IMR-90 (cell line): ENCODE measurements around the gene PLCXD1. TPM values are rescaled to one million over a fixed set of nuclear protein-coding genes. Genes with fewer than 3 reads are reported as not detected.

Source experiments
- ATAC-seq: fragments of 200-7000 bp; cut with Tn5 transposase; 2 replicates; pipeline ENCODE4 v1.9.1; 2020; ENCODE audit warnings: low read depth, mild to moderate bottlenecking, moderate library complexity
- BruUV-seq: library from RNA; stranded (reverse); fragments of 400-500 nt; replicated peaks from 2 replicates; lab custom pipeline; 2021; lab: Mats Ljungman, UMichigan
- CTCF ChIA-PET: fragments of 300-600 bp; formaldehyde crosslinking; extraction: SDS; loops from one replicate; lab custom pipeline; 2021; ENCODE audit warnings: antibody characterized with exemption; lab: Yijun Ruan, JAX
- POLR2A ChIA-PET: fragments of 300-600 bp; sonication (Branson Sonifier 250); formaldehyde crosslinking; loops from one replicate; lab custom pipeline; 2022; ENCODE audit warnings: antibody characterized with exemption; ENCODE audit not compliant: unreplicated experiment; lab: Charles Lee
- DNase-seq: peaks from one replicate; pipeline ENCODE4 v3.0.0; 2013
- H2AFZ ChIP-seq: replicated peaks from 2 replicates; pipeline ENCODE3; 2013; ENCODE audit warnings: low read length, mild to moderate bottlenecking; ENCODE audit not compliant: poor library complexity
- H2AK5ac ChIP-seq: 2 replicates; pipeline ENCODE4 v1.6.1; 2013; ENCODE audit warnings: low read depth, low read length, inconsistent platforms
- H2AK9ac ChIP-seq: replicated peaks from 2 replicates; pipeline ENCODE3; 2013; ENCODE audit warnings: mild to moderate bottlenecking, low read depth, low read length, moderate library complexity; ENCODE audit not compliant: poor library complexity
- H2BK120ac ChIP-seq: 2 replicates; pipeline ENCODE4 v1.6.1; 2013; ENCODE audit warnings: low read depth, low read length, inconsistent platforms
- H2BK15ac ChIP-seq: 3 replicates; pipeline ENCODE4 v1.6.1; 2013; ENCODE audit warnings: low read depth, low read length, inconsistent platforms
- H2BK20ac ChIP-seq: 2 replicates; pipeline ENCODE4 v1.6.1; 2013; ENCODE audit warnings: low read depth, mild to moderate bottlenecking, inconsistent platforms, low read length, moderate library complexity
- H2BK5ac ChIP-seq: 2 replicates; pipeline ENCODE4 v1.6.1; 2013; ENCODE audit warnings: mild to moderate bottlenecking, low read depth, low read length, inconsistent platforms; ENCODE audit not compliant: poor library complexity, severe bottlenecking
- H3K14ac ChIP-seq: replicated peaks from 2 replicates; pipeline ENCODE4 v1.6.1; 2013; ENCODE audit warnings: low read depth, low read length, inconsistent platforms
- H3K18ac ChIP-seq: 2 replicates; pipeline ENCODE4 v1.6.1; 2013; ENCODE audit warnings: low read depth, low read length, control low read depth
- H3K23ac ChIP-seq: 2 replicates; pipeline ENCODE4 v1.6.1; 2013; ENCODE audit warnings: low read depth, low read length, inconsistent platforms
- H3K27ac ChIP-seq: 2 replicates; pipeline ENCODE4 v1.5.1; 2013; ENCODE audit warnings: mild to moderate bottlenecking, control low read depth, low read length; ENCODE audit not compliant: insufficient read depth
- H3K27me3 ChIP-seq: 2 replicates; pipeline ENCODE4 v1.6.1; 2013; ENCODE audit warnings: low read length; ENCODE audit not compliant: control insufficient read depth, insufficient read depth
- H3K36me3 ChIP-seq: 2 replicates; pipeline ENCODE4 v1.6.1; 2013; ENCODE audit warnings: low read length, mixed read lengths; ENCODE audit not compliant: control insufficient read depth, insufficient read depth
- H3K4ac ChIP-seq: 2 replicates; pipeline ENCODE4 v1.6.1; 2013; ENCODE audit warnings: low read depth, low read length, inconsistent platforms
- H3K4me1 ChIP-seq: 2 replicates; pipeline ENCODE4 v1.6.1; 2013; ENCODE audit warnings: low read length, mixed read lengths; ENCODE audit not compliant: control insufficient read depth, insufficient read depth
- H3K4me2 ChIP-seq: 2 replicates; pipeline ENCODE4 v1.6.1; 2013; ENCODE audit warnings: low read depth, mild to moderate bottlenecking, control low read depth, low read length, moderate library complexity
- H3K4me3 ChIP-seq: 2 replicates; pipeline ENCODE4 v1.5.1; 2013; ENCODE audit warnings: low read depth, mild to moderate bottlenecking, control low read depth, low read length, moderate library complexity; ENCODE audit not compliant: insufficient read depth
- H3K56ac ChIP-seq: 2 replicates; pipeline ENCODE4 v1.6.1; 2013; ENCODE audit warnings: low read length, inconsistent platforms; ENCODE audit not compliant: insufficient read depth; ENCODE audit errors: extremely low read depth
- H3K79me1 ChIP-seq, 2 experiments: 2 replicates each; pipeline ENCODE4 v1.6.1; 2013; ENCODE audit warnings: low read length in 2 of 2, inconsistent platforms in 1 of 2, low read depth in 1 of 2
- H3K9ac ChIP-seq: 2 replicates; pipeline ENCODE4 v1.6.1; 2013; ENCODE audit warnings: low read depth, low read length, control low read depth
- H3K9me1 ChIP-seq: 2 replicates; pipeline ENCODE4 v1.6.1; 2013; ENCODE audit warnings: low read length, inconsistent platforms; ENCODE audit not compliant: insufficient read depth
- H3K9me3 ChIP-seq: 2 replicates; pipeline ENCODE4 v1.6.1; 2013; ENCODE audit warnings: low read length; ENCODE audit not compliant: control insufficient read depth, insufficient read depth
- H4K20me1 ChIP-seq: 2 replicates; pipeline ENCODE4 v1.6.1; 2013; ENCODE audit warnings: low read length, inconsistent platforms; ENCODE audit not compliant: insufficient read depth
- H4K5ac ChIP-seq: 2 replicates; pipeline ENCODE4 v1.6.1; 2013; ENCODE audit warnings: mild to moderate bottlenecking, low read depth, low read length, control low read depth
- H4K8ac ChIP-seq, 2 experiments: 2 replicates each; pipeline ENCODE4 v1.6.1; 2013; ENCODE audit warnings: low read depth in 2 of 2, low read length in 2 of 2, control low read depth in 1 of 2, inconsistent platforms in 1 of 2
- H4K91ac ChIP-seq: 2 replicates; pipeline ENCODE4 v1.6.1; 2013; ENCODE audit warnings: low read depth, low read length, inconsistent platforms; ENCODE audit not compliant: insufficient read depth
- CHD1 ChIP-seq: IDR thresholded peaks from 2 replicates; pipeline ENCODE4 v1.6.1; 2012; ENCODE audit warnings: low read depth, low read length, improper control_type of control experiment
- CTCF ChIP-seq: conservative IDR thresholded peaks from 2 replicates; pipeline ENCODE4 v1.5.1; 2012; ENCODE audit warnings: mild to moderate bottlenecking, low read depth, low read length, improper control_type of control experiment
- MAZ ChIP-seq: IDR thresholded peaks from 2 replicates; pipeline ENCODE4 v1.6.1; 2012; ENCODE audit warnings: low read depth, mild to moderate bottlenecking, low read length, improper control_type of control experiment, moderate library complexity, borderline replicate concordance
- MXI1 ChIP-seq: IDR thresholded peaks from 2 replicates; pipeline ENCODE4 v1.6.1; 2012; ENCODE audit warnings: low read depth, mild to moderate bottlenecking, low read length, moderate library complexity, borderline replicate concordance
- NFE2L2 ChIP-seq: fragments of 150-350 bp; IDR thresholded peaks from 2 replicates; pipeline ENCODE4 v1.6.1; 2016; ENCODE audit warnings: low read depth, mild to moderate bottlenecking, low read length
- POLR2A ChIP-seq: IDR thresholded peaks from 2 replicates; pipeline ENCODE4 v1.6.1; 2012; ENCODE audit warnings: mild to moderate bottlenecking, low read depth, low read length
- RAD21 ChIP-seq: IDR thresholded peaks from 2 replicates; pipeline ENCODE4 v1.6.1; 2012; ENCODE audit warnings: low read length, improper control_type of control experiment
- SMC3 ChIP-seq: fragments of 150-350 bp; IDR thresholded peaks from 2 replicates; pipeline ENCODE4 v1.6.1; 2016; ENCODE audit warnings: low read depth, mild to moderate bottlenecking, antibody characterized with exemption, low read length, moderate library complexity
- USF2 ChIP-seq: fragments of 150-350 bp; IDR thresholded peaks from 2 replicates; pipeline ENCODE4 v1.6.1; 2017; ENCODE audit warnings: mild to moderate bottlenecking, antibody characterized with exemption, low read length, low read depth
- WGBS, 2 experiments: methylation state at CpG; one replicate each; pipeline versions ENCODE4 v1.1.5 to v1.1.7; 2013; ENCODE audit warnings: missing lambda C conversion rate in 2 of 2; ENCODE audit not compliant: insufficient read length in 1 of 2; ENCODE audit errors: extremely low coverage in 2 of 2; 5-methylcytosine and 5-hydroxymethylcytosine counted together
- dilution Hi-C: fragments of 300-500 bp; cut with HindIII; formaldehyde crosslinking; loops from one replicate; pipeline ENCODE4 v1.14.3; 2018; ENCODE audit warnings: low sequenced_read_pairs; ENCODE audit not compliant: unreplicated experiment
- in situ Hi-C: fragments of 300-500 bp; cut with MboI; formaldehyde crosslinking; loops from 3 replicates; pipeline ENCODE4 v1.14.3; 2019; ENCODE audit warnings: low sequenced_read_pairs, inconsistent platforms, mixed read lengths
- intact Hi-C: fragments of 100-400 bp; cut with micrococcal nuclease; formaldehyde crosslinking; loops from 2 replicates; pipeline ENCODE4 v1.10.0; 2022
- polyA plus RNA-seq, 3 experiments: library from polyadenylated mRNA; depleted of rRNA; stranded (reverse); fragments of >200 nt; gene quantifications; 2 replicates each; pipeline ENCODE4 v1.2.3, GENCODE V29; 2012; ENCODE audit warnings: low replicate concordance in 1 of 3
- total RNA-seq: library from RNA; depleted of rRNA; stranded (reverse); fragments of >200 nt; gene quantifications from 2 replicates; pipeline ENCODE4 v1.2.3, GENCODE V29; 2012

The PLCXD1 gene
- total and polyA plus RNA-seq, 2 of the 4 experiments (the other 2 are of a cell fraction): 16.7 to 17.7 TPM

GRCh38 chrX:314781-315595 is 33.8 kb downstream of the PLCXD1 start (continued):
- TF ChIP-seq POLR2A: no peak

GRCh38 chrX:316351-317325 is 35.5 kb downstream of the PLCXD1 start:
- H4K5ac ChIP-seq: no peak overlapping the region
- peaks cover 32% of the 10 kb centered on the region for H3K36me3 ChIP-seq
- ATAC-seq (no peak), DNase-seq (no peak)
- H2AFZ ChIP-seq: no peak overlapping the region
- CTCF ChIA-PET: no interaction called here
- no peak overlapping the region for H2BK15ac ChIP-seq
- H3K14ac ChIP-seq: no peak overlapping the region
- no peak overlapping the region for H3K4me3 ChIP-seq
- H3K4me1 ChIP-seq: peaks cover 2% of the 10 kb centered on the region; the same call in 1 of the 2 replicates
- no peak overlapping the region for H3K27ac ChIP-seq
- no peak overlapping the region for H3K4ac ChIP-seq
- H2BK120ac ChIP-seq: no peak overlapping the region
- H3K27me3 ChIP-seq: no peaks in the 10 kb centered on the region
- POLR2A ChIA-PET: no interaction called here
- no peak overlapping the region for H3K9ac ChIP-seq
- 92% methylated on average over 20 of the region's 50 CpGs; no CpG with 5 or more reads in 1 of the 2 experiments for WGBS, 2 experiments
- no peaks in the 10 kb centered on the region for H4K20me1 ChIP-seq
- H2AK9ac ChIP-seq: no peak overlapping the region
- BruUV-seq: no TSS peak
- no peak overlapping the region for H3K18ac ChIP-seq
- no peak overlapping the region for H2BK5ac ChIP-seq
- H3K4me2 ChIP-seq: no peak overlapping the region
- no peak overlapping the region for H3K23ac ChIP-seq
- dilution Hi-C loops (no loop called here), intact Hi-C loops (no loop called here), in situ Hi-C loops (no loop called here)
- peaks cover 0 to 13% of the 10 kb centered on the region in 2 experiments; a peak in 2 of 4 replicates for H3K79me1 ChIP-seq
- no peak overlapping the region for H2AK5ac ChIP-seq
- H4K8ac ChIP-seq: no peak overlapping the region
- no peak overlapping the region for H2BK20ac ChIP-seq
- H3K56ac ChIP-seq: no peak overlapping the region
- H3K9me3 ChIP-seq: no peaks in the 10 kb centered on the region
- H3K9me1 ChIP-seq: no peaks in the 10 kb centered on the region; the same call in 1 of the 2 replicates
- no peak overlapping the region for H4K91ac ChIP-seq
- no peak for TF ChIP-seq USF2
- no peak for TF ChIP-seq CHD1
- no peak for TF ChIP-seq SMC3
- TF ChIP-seq MXI1: no peak
- TF ChIP-seq RAD21: no peak
- TF ChIP-seq NFE2L2: no peak
- no peak for TF ChIP-seq MAZ
- TF ChIP-seq CTCF: no peak
